ENCODE measurements around the gene TMEM63A.

Gene TMEM63A

GRCh38 chr1:225861834-225862580 lies 20.2 kb downstream of the TMEM63A start:
- TF ChIP-seq CTCF (IDR thresholded peaks at IDR 0.05; ENCODE audit: low read depth, low read length), result no peak
- DNase-seq (ENCODE audit: extremely low read depth, low read depth), result no peak

GRCh38 chr1:225860876-225861441 lies 21.2 kb downstream of the TMEM63A start:
- DNase-seq (ENCODE audit: extremely low read depth, low read depth), result no peak
- TF ChIP-seq CTCF (IDR thresholded peaks at IDR 0.05; ENCODE audit: low read depth, low read length), result no peak

GRCh38 chr1:225860107-225860506 lies 22.1 kb downstream of the TMEM63A start:
- no peak for DNase-seq (ENCODE audit: extremely low read depth, low read depth)
- TF ChIP-seq CTCF (IDR thresholded peaks at IDR 0.05; ENCODE audit: low read depth, low read length), result no peak

GRCh38 chr1:225859151-225859550 lies 23.0 kb downstream of the TMEM63A start:
- DNase-seq (ENCODE audit: extremely low read depth, low read depth), result no peak
- TF ChIP-seq CTCF (IDR thresholded peaks at IDR 0.05; ENCODE audit: low read depth, low read length), result no peak

GRCh38 chr1:225857256-225857655 lies 24.9 kb downstream of the TMEM63A start:
- TF ChIP-seq CTCF (IDR thresholded peaks at IDR 0.05; ENCODE audit: low read depth, low read length), result no peak
- no peak for DNase-seq (ENCODE audit: extremely low read depth, low read depth)

- no peak for DNase-seq (ENCODE audit: extremely low read depth, low read depth)
These were observed 26.5 kb downstream of the TMEM63A start for GRCh38 chr1:225855503-225856300.

More at GRCh38 chr1:225855503-225856300, 26.5 kb downstream of the TMEM63A start:
- no peak for TF ChIP-seq CTCF (IDR thresholded peaks at IDR 0.05; ENCODE audit: low read depth, low read length)
